K562 (cell line): ENCODE results near the gene SLC9B2. TPM values are rescaled to one million over a fixed set of nuclear protein-coding genes. Genes with fewer than 3 reads are reported as not detected.

ENCODE experiments used
- BHLHE40 ChIP-seq: IDR thresholded peaks from 2 replicates; pipeline ENCODE4 v1.6.1; 2011; ENCODE audit warnings: low read length, improper control_type of control experiment
- CBFA2T2 ChIP-seq: fragments of 450-650 bp; conservative IDR thresholded peaks from 2 replicates; pipeline ENCODE4 v1.6.1; 2017; ENCODE audit warnings: mild to moderate bottlenecking
- CCNT2 ChIP-seq: IDR thresholded peaks from 2 replicates; pipeline ENCODE4 v1.6.1; 2011; ENCODE audit warnings: borderline replicate concordance, low read depth, mild to moderate bottlenecking, moderate library complexity, mixed read lengths, low read length; ENCODE audit not compliant: insufficient read length; ENCODE audit errors: extremely low read depth
- CHD2 ChIP-seq: IDR thresholded peaks from 2 replicates; pipeline ENCODE4 v1.6.1; 2011; ENCODE audit warnings: low read depth, low read length
- CREB1 ChIP-seq, 2 experiments: sonication (generic) in 1 of 2; formaldehyde crosslinking in 1 of 2; IDR thresholded peaks; 2 replicates each; pipeline versions ENCODE4 v1.6.1 to v1.8.0; 2012 to 2022; ENCODE audit warnings: inconsistent platforms in 1 of 2, mild to moderate bottlenecking in 1 of 2, missing genetic modification reagents in 1 of 2, moderate library complexity in 1 of 2
- CTCFL ChIP-seq: IDR thresholded peaks from 2 replicates; pipeline ENCODE4 v1.6.1; 2011; ENCODE audit warnings: borderline replicate concordance, low read depth, mild to moderate bottlenecking, moderate library complexity, low read length; ENCODE audit not compliant: insufficient read depth, poor library complexity, severe bottlenecking
- EWSR1 ChIP-seq: fragments of 450-650 bp; IDR thresholded peaks from 2 replicates; pipeline ENCODE4 v1.6.1; 2018; ENCODE audit warnings: borderline replicate concordance, mild to moderate bottlenecking, low read depth, moderate library complexity; ENCODE audit not compliant: partially characterized antibody
- HDAC8 ChIP-seq: fragments of 450-650 bp; IDR thresholded peaks from 2 replicates; pipeline ENCODE4 v1.6.1; 2016; ENCODE audit warnings: mild to moderate bottlenecking, missing genetic modification characterization, moderate library complexity, missing compliant biosample characterization
- HES1 ChIP-seq: fragments of 450-650 bp; IDR thresholded peaks from 2 replicates; pipeline ENCODE4 v1.6.1; 2016; ENCODE audit warnings: low read depth, mild to moderate bottlenecking, moderate library complexity
- LARP7 ChIP-seq: fragments of 450-650 bp; IDR thresholded peaks from 2 replicates; pipeline ENCODE4 v1.6.1; 2016
- MEF2D ChIP-seq: conservative IDR thresholded peaks from 2 replicates; pipeline ENCODE4 v1.6.1; 2016; ENCODE audit warnings: low read depth, missing genetic modification characterization, missing compliant biosample characterization
- NCOA1 ChIP-seq: fragments of 450-650 bp; IDR thresholded peaks from 2 replicates; pipeline ENCODE4 v1.6.1; 2016; ENCODE audit warnings: low read depth
- TAF15 ChIP-seq: fragments of 200-400 bp; formaldehyde crosslinking; IDR thresholded peaks from 2 replicates; pipeline ENCODE4 v1.6.1; 2017; ENCODE audit warnings: mild to moderate bottlenecking, low read depth, low read length, moderate library complexity
- TEAD2 ChIP-seq: fragments of 450-650 bp; IDR thresholded peaks from 2 replicates; pipeline ENCODE4 v1.6.1; 2016; ENCODE audit warnings: missing genetic modification characterization, control low read depth, missing compliant biosample characterization
- VEZF1 ChIP-seq: fragments of 200-800 bp; sonication (Bioruptor generic); IDR thresholded peaks from 2 replicates; pipeline ENCODE4 v1.6.1; 2017; ENCODE audit warnings: missing genetic modification characterization, missing compliant biosample characterization
- ZHX1 ChIP-seq: fragments of 150-350 bp; conservative IDR thresholded peaks from 2 replicates; pipeline ENCODE4 v1.6.1; 2014; ENCODE audit warnings: low read length
- ZNF124 ChIP-seq: sonication (generic); formaldehyde crosslinking; IDR thresholded peaks from 2 replicates; pipeline ENCODE4 v1.8.1; 2022; ENCODE audit warnings: missing genetic modification reagents
- ZNF133 ChIP-seq: fragments of 250-450 bp; sonication (Bioruptor Pico); IDR thresholded peaks from 2 replicates; pipeline ENCODE4 v1.4.0; 2020; ENCODE audit warnings: mild to moderate bottlenecking
- ZNF589 ChIP-seq: fragments of 200-800 bp; sonication (Bioruptor generic); IDR thresholded peaks from 2 replicates; pipeline ENCODE4 v1.6.1; 2016; ENCODE audit warnings: low read depth, missing genetic modification characterization, missing compliant biosample characterization
- ZSCAN29 ChIP-seq: fragments of 450-650 bp; IDR thresholded peaks from 2 replicates; pipeline ENCODE4 v1.6.1; 2017
- polyA plus RNA-seq, 8 experiments: library from polyadenylated mRNA; depleted of rRNA in 4 of 8; stranded (reverse) in 5 of 8; unstranded in 3 of 8; fragments of >200 nt; fragmentation: Nextera tagmentation in 2 of 8; fragmentation: Illumina TruSeq in 1 of 8; extraction: Ambion mirVana in 2 of 8; extraction: Trizol in 1 of 8; gene quantifications; 2 replicates each; pipeline versions ENCODE4 v1.2.1 to v1.2.3, GENCODE V29; 2011 to 2014; ENCODE audit warnings: inconsistent platforms in 1 of 8, missing spikeins in 1 of 8
- total RNA-seq, 7 experiments: library from RNA; depleted of rRNA in 6 of 7; stranded (reverse); fragments of >200 nt in 6 of 7; fragmentation: Illumina TruSeq in 2 of 7; extraction: Trizol in 2 of 7; gene quantifications; 2 replicates each; pipeline versions ENCODE4 v1.2.1 to v1.2.3, GENCODE V29; 2011 to 2021; ENCODE audit warnings: low replicate concordance in 1 of 7

Gene SLC9B2
- total and polyA plus RNA-seq, 9 of the 15 experiments (the other 6 are each of a cell fraction or from before 2014, with no cell fraction given) = 6.6 to 14.6 (median 11.4) TPM

GRCh38 chr4:103019308-103020124 lies 57.0 kb downstream of the SLC9B2 start, which contains the start of gene SLC9B1 (continued):
- TF ChIP-seq ZHX1 (no peak), CBFA2T2 (no peak), ZNF133 (no peak), CTCFL (no peak), HDAC8 (0 out of 2 replicates have a peak, but pooled peaks have one; percentile 23), ZSCAN29 (peak; percentile 25; the same call in 1 of the 2 replicates), CCNT2 (peak; percentile 90), TEAD2 (no peak), MEF2D (no peak), ZNF124 (CRISPR knock-in tag) (no peak), CHD2 (no peak; the same call in 1 of the 2 replicates), CREB1 (IDR thresholded peaks at IDR 0.05) (peak; percentile 99), CREB1 (CRISPR knock-in tag; IDR thresholded peaks at IDR 0.05) (peak; percentile 99), EWSR1 (no peak), HES1 (peak; percentile 76), NCOA1 (no peak), TAF15 (no peak), VEZF1 (CRISPR knock-in tag) (peak; percentile 92), LARP7 (no peak), BHLHE40 (peak; percentile 58; the same call in 1 of the 2 replicates), ZNF589 (CRISPR knock-in tag) (no peak)
